Activated T-helper 9 cell treated with anti-CD3 and anti-CD28 coated beads, Interleukin-2, amount 50 U/mL, for 16 hours (primary cell): Measurements from ENCODE around the gene SLC16A13.
"Not testable (repeated sequence)": the region's sequence is repeated elsewhere in the genome, so short reads cannot be mapped to it uniquely, and the experiment has no call there.

Source experiments
- DNase-seq: peaks from one replicate; pipeline ENCODE4 v3.0.0-alpha.2; 2020; ENCODE audit warnings: low read depth

The SLC16A13 gene

DNA sequence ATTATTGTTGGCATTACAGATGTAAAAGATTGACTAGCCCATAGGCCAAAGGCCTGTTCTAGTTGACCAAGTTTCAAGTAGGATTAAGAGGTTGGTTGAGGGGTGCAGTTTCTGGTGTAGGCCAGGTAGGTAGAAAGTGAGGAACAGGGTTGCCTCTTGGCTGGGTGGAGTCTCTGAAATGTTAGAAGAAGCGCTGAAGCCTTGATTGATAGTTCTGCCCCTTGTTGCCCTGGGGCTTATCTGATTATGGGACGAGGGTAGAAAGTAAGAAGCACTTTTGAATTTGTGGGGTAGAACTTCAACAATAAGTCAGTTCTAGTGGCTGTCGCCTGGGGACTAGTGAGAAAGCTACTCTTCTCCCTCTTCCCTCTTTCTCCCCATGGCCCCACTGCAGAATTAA is 6.7 kb upstream of the SLC16A13 start:
- DNase-seq = no peak

DNA sequence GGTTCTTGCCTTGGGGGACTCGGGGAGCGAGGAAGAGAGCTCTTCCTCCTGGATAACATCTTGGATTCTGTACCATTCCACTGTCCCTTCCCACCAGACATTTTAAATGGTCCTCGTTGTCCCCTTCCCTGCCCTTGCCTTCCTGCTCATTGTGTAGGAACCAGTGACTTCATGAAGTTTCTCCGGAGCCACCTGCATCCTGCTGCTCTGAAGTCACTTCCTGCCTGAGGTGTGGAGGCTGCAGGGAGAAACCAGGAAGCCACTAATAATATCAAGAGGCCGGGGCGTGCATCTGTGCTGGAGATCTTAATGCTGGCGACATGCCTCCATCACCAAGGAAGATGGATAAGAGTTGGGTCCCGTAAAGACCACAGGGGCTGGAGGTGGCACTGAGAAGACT is 6.2 kb upstream of the SLC16A13 start:
- no peak for DNase-seq

GRCh38 chr17:7034955-7035590 is 742 bp upstream of the SLC16A13 start:
- no peak for DNase-seq

DNA sequence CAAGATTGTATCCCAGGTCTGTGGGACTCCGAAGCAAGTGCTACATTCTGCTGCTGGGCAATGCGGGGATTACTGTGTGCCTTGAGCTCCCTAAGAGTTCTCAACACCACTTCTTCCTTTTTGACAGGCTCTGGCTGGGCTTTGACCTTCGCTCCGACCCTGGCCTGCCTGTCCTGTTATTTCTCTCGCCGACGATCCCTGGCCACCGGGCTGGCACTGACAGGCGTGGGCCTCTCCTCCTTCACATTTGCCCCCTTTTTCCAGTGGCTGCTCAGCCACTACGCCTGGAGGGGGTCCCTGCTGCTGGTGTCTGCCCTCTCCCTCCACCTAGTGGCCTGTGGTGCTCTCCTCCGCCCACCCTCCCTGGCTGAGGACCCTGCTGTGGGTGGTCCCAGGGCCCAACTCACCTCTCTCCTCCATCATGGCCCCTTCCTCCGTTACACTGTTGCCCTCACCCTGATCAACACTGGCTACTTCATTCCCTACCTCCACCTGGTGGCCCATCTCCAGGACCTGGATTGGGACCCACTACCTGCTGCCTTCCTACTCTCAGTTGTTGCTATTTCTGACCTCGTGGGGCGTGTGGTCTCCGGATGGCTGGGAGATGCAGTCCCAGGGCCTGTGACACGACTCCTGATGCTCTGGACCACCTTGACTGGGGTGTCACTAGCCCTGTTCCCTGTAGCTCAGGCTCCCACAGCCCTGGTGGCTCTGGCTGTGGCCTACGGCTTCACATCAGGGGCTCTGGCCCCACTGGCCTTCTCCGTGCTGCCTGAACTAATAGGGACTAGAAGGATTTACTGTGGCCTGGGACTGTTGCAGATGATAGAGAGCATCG is 2.4 kb downstream of the SLC16A13 start:
- DNase-seq = no peak

GRCh38 chr17:7039832-7040231 is 4.0 kb downstream of the SLC16A13 start:
- no peak for DNase-seq

DNA sequence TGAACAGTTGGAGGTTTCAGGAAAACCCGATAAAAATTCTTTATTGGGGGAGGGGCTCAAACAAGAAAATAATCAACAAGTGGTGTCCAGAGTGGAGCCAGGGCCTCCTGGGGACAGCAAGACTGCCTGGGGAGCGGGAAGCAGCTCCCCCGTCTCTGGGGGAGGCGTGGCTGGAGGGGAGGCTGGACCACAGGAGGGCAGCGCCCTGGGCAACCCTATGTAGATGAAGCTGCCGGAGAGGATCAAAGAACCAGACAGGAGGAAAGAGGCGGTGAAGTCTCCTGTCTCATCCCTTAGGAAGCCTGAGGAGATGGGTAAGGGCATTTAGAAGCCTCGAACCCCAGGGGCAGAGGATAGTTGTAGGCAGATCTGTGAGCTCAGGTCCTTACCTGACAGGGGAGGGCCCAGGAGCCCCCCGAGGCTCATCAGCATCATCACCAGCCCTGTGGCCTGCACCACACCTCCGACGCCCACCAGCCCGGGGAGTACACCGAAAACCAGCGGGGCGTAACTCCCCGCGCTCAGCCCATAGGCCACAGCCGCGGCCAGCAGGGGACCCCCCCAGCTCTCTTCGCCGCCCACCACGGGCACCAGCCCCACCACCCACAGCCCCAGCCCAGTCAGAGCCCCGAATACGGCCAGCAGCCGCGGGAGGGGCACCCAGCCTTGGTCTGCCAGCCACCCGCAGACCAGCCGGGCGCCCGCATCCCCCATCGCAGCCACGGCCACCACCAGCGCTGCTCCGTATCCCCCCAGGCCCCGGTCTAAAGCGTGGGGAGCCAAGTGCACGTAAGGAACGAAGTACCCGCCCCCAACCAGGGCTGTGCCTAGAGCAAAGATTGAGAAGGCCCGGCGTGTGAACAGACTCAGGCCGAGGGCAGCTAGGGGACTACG is 6.0 kb downstream of the SLC16A13 start:
- DNase-seq = no peak

DNA sequence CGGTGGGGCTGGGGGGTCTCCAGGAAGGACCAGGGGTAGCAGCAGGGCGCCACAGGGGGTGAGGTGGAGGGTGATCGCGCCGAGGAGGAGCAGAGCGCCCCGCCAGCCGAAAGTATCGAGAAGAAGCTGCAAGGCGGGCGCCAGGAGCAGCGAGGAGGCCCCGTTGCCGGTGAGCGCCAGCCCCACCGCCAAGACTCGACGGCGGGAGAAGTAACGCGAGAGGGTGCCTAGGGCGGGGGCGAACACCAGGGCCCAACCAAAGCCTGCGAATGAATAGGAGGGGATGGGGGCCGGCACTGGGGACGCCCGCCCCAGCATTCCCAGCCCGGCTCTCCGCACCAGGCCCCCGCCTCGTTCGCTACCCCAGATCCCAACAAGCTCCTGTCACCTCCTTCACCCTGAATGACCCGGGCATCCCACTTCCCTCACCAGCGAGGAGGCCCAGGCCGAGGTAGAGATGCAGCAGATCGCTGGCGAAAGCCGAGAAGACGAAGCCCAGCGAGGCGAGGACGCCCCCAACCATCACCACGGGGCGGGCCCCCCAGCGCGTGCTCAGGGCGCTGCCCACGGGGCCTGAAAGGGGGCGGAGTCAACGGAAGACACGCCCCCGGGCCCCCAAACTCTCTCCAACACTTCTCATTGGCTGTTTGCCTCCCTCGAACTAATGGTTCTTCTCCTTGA is 6.8 kb downstream of the SLC16A13 start:
- DNase-seq = no peak

- DNase-seq = no peak
Observed at GRCh38 chr17:7043182-7043496, 7.3 kb downstream of the SLC16A13 start.

DNA sequence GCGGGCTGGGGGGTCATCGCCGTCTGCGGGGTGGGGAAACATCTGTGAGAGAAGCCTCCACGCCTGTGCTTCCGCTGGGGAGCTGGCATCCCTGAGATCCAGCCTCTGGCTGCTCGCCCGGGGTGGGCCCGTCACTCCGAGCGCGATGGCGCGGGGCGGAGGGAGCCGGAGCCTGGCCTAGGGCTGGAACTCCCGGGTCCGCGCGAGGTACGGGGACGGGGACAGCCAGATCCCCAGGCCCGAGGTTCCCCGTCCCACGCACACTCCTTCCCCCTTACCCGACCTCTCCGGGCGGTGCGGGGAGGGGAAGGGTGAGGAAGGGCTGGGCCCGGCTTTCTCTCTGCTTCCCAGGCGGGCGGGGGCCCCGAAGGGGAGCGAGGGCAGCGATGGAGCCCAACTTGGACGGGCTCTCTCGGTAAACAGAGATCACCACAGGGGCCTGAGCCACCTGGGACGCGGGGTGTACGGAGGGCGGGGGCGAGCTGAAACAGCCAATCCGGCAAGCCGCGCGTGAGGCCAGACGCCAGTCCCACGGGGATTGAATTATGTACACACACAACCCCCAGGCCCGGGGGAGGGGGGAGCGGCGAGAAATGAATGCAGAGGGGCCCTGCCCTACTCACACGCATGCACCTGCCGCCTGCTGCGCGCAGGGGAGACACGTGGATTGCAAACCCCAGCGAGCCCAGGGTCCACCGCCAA is 7.8 kb downstream of the SLC16A13 start, which contains the start of gene SLC16A11:
Gene SLC16A11 (minus strand): TSS at position 596 of the 702 bp plus-strand sequence. CDS start 579 bp downstream, at position 17.
- DNase-seq = no peak

GRCh38 chr17:7045492-7046126 is 9.8 kb downstream of the SLC16A13 start:
- DNase-seq = no peak

DNA sequence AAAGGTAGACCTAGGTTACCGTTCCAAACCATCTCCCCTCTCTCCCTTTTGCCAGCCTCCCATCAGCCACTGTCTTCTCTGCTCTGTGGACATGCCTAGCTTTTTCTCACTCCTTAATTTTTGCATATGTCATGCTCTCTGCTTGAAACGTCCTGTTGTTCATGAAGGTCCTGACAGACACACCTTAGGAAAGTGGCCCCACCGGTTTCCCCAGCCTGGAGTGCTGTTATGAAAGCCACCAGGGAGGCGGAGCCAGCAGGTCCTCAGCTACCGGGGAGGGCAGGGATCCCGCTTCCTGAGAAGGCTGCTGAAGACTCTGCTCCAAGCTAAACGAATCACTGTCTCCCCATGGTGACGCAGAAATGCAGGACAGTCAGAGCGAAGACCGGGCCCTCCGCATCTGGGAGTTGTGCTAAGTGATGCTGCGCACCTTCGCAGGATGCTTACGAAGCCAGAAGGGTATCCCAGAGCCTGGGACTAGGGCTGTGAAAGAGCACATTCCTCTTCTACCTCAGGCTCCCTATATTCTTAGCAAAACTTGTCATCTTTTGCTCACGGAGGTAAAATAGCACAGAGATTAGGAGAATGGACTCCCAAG is 10.4 kb downstream of the SLC16A13 start:
- DNase-seq = no peak

DNA sequence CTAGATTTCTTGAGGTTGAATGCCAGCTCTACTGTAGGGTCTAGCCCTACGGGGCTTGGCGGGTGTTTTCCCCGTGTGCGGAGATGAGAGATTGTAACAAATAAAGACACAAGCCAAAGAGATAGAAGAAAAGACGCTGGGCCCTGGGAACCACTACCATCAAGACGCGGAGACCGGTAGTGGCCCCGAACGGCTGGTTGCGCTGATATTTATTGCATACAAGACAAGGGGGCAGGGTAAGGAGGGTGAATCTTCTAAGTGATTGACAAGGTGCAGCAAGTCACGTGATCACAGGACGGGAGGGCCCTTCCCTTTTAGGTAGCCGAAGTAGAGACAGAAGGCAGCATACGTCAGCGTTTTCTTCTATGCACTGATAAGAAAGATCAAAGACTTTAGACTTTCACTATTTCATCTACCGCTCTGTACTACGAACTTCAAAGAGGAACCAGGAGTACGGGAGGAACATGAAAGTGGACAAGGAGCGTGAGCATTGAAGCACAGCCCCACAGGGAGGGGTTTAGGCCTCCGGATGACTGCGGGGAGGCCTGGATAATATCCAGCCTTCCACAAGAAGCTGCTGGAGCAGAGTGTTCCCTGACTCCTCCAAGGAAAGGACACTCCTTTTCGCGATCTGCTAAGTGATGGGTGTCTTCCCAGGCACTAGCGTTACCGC is 11.0 kb downstream of the SLC16A13 start:
- DNase-seq = not testable (repeated sequence)

- DNase-seq = no peak
Observed at GRCh38 chr17:7047566-7047965, 11.8 kb downstream of the SLC16A13 start.

DNA sequence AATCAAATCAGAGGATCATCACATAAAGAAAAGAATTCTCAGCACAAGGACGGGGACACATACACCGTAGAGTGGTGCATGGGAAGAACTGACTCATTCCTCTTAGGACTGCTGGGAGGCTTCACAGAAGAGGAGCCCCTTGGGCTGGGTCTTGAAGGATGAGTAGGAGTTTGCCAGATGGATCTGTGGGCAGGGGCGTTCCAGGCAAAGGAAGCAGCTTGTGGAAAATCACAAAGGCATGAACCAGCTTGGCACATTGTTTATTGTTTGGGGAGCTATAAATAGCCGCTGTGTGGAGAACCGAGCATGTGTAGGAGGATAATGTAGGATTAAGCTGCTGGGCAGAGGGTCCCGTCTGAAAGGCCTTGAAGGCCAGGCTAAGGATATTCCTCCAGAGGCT is 13.2 kb downstream of the SLC16A13 start:
- DNase-seq = no peak

DNA sequence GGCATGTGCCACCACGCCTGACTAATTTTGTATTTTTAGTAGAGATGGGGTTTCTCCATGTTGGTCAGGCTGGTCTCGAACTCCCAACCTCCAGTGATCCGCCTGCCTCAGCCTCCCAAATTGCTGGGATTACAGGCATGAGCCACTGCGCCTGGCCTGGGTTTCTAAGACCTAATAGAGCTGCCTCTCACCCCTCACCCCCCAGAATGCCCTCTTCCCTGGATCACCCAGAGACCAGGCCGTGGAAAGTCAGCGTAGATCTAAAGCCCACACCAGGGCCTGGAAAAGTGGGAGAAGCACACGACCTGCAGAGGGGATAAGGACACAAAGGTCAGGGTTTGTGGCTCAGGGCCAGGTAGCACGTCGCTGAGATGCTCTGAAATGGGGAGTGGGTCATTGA is 14.8 kb downstream of the SLC16A13 start:
- DNase-seq = not testable (repeated sequence)

- no peak for DNase-seq
Observed at GRCh38 chr17:7056386-7056785, 20.6 kb downstream of the SLC16A13 start.

- DNase-seq = no peak
Observed at GRCh38 chr17:7058831-7059447, 23.1 kb downstream of the SLC16A13 start.

GRCh38 chr17:7060165-7060891 is 24.5 kb downstream of the SLC16A13 start:
- no peak for DNase-seq
